HG03378 (cell line): ENCODE data around the gene EXOC3L2.
"Not testable (repeated sequence)": the region's sequence is repeated elsewhere in the genome, so short reads cannot be mapped to it uniquely, and the experiment has no call there.

Source experiments
- ATAC-seq: cut with Tn5 transposase; IDR thresholded peaks from one replicate; pipeline ENCODE4 v1.9.1; 2021; ENCODE audit warnings: mild to moderate bottlenecking, moderate library complexity; ENCODE audit not compliant: unreplicated experiment

The EXOC3L2 gene

DNA sequence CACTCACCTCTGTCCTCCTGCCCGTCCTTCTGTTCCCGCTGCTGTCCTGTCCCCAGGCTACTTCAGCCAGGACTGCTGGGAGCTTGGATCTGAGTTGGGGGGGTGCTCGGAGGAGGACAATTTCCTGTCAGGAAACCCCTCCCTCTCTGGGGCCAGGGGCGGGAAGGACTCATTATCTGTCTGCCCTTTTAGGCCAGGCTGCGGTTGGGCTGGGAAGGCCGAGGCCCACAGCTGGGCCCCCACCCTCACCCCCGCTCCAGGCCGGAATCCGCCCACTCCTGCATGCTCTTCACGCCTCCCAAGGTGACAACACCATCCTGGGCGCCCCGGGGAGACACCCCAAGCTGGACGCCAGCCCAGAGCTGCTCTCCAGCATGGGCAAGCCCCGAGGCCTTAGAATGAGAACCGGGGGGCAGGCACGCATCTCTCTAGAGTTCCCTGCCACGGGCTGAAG lies at the start of gene EXOC3L2:
Gene EXOC3L2, minus strand, starts transcription at position 74 of the 454 bp plus-strand sequence. CDS start 6,362 bp downstream, outside the sequence.
- ATAC-seq, result no peak

DNA sequence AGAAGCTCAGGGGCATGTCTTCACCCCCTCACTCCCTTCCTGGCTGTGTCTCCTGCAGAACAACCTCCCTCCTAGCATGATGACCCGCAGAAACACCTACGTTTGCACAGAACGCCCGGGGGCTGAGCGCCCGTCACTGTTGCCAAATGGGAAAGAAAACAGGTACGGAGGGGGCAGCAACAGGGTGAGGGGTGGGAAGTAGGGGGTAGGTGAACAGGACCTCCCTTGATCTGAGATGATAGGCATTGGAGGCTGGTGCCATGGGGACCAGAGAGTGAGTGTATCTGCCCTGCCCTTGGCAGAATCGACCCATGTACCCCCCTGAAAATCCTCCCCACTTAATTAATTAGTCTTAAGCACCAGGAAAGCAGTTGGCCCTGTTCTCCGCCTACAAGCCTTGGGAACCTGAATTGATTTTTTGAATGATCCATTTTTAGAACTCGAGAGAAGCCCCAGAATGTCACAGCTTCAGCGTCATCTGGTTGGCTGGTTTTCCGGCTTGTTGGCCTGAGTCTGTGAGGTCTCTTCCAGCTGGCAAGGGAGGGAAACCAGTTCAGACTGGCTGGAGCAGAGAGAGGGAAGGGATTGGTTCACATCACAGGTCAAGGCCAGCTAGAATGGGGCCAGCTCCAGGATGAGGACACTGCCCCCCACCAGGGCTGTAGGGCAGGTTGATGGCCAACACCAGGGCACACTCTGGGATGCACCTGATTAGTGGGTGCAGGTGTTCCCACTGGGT lies 49.3 kb upstream of the EXOC3L2 start:
- ATAC-seq, result no peak

DNA sequence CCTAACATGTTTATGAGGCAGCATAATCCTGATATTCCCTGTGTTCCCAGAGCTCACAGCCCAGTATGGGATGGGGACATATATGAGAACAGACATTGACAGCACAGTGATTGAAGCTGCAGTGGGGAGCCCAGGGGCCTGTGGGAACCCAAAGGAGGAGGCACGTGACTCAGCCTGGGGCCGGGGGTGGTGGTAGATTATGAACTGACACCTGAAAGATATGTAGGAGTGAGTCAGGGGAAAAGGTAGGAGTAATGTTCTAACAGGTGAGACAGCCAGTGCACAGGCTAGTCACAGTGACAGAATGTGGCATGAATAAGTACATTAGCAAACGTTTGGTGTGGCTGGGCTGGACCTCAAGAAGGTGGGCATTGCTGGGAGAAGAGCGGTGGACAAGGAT lies 48.5 kb upstream of the EXOC3L2 start:
- no peak for ATAC-seq

DNA sequence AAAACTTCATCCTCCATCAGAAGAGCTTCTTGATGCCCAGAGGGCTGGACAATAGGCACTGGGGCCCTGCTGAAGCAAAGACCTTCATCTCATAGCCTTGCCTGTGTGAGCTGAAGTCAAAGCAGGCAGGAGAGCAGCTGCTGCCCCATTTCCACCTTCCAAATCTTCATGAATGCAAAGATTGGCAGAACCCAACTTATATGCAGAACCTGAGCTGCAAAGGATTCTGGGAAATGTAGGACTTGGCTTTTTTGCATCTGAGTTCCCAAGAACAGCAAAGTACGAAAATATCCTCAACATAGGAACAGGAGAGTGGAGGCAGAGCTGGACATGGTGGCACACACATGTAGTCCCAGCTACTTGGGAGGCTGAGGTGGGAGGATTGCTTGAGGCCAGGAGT lies 46.6 kb upstream of the EXOC3L2 start:
- ATAC-seq, result no peak

DNA sequence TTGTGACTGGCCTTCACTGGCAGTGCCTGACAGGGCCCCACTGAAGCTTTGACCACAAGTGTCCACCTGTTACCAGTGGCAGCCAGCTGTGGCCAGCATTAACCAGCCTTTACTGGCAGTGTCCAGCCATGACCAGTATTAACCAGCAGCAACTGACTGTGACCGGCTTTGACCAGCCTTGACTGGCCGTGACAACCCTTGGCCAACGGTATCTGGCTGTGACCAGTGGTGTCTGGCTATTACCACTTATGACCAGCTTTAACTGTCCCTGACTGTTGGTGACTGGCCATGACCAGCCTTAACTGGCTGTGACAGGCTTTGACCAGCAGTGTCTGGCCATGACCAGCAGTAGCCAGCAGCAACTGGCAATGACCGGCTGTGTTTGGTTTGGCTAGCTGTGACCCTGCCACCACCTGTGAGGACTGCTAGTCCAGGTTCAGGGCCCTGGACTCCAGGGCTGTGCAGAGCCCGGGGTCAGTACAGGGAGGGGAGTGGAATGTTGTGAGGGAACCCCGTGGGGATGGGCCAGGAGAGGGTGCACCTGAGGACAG lies 45.2 kb upstream of the EXOC3L2 start:
- ATAC-seq, result no peak

DNA sequence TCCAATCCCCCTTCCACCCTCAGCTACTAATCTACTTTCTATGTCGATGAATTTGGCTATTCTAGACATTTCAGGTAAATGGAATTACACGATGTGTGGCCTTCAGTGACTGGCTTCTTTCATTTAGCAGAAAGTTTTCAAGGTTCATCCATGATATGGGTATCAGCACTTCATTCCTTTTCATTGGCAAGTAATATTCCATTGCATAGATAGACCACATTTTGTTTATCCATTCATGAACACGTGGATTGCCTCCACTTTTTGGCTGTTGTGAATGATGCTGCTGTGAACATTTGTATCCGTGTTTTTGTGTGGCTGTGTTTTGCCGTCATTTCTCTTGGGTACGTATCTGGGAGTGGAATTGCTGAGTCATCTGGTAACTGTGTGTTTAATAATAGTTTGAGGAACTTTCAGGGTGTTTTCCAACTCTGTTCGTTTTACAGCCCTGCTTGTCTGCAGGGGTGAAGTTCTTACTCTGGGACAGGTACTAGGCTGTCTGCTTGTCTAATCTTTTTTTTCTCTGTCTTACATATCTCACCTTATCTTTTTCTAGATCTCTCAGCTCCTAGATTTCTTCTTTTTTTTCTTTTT lies 38.3 kb upstream of the EXOC3L2 start:
- ATAC-seq, result no peak

DNA sequence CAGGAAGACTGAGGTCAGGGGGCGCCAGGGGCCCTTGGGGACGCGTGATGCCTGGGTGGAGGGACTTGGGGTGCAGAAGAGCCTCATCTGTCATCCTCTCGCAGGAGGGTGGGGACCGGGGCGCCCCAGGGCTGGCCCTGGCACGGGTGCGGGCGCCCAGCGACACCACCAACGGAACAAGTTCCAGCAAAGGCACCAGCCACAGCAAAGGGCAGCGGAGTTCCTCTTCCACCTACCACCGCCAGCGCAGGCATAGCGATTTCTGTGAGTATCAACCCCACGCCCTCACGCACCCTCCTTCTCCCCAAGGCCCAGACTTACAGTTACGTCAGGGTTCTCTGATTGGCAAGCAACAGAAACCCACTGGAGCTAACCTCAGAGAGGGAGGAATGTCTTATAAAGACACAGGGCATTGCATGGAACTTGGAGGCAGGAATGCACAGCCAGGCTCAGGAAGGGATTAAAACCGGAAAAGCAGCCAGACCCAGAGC lies 35.3 kb upstream of the EXOC3L2 start:
- ATAC-seq, result no peak

DNA sequence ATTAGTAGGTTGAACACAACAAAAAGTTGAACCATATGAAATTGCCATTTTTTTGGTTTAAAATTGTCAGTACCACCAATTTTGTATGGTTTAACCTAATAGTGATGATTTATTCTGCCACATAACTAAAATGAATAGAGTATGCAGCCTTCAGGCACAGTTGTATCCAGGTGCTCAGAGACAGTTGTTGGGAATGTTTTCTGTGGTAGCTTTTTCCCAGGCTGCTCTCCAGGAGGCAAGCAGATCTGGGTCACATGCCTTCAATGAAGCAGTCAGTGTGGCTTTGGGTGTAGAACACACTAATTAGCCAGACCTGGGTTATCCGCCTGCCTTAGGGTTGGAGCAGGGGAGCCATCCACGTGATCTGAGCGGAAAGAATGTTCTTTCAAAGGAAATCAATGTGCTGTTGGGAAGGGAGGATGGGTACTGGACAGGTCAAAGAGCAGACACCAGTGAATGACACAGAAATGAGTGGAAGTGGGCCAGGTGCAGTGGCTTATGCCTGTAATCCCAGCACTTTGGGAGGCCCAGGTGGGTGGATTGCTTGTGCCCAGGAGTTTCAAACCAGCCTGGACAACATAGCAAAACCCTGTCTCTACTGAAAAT lies 34.5 kb upstream of the EXOC3L2 start:
- no peak for ATAC-seq

DNA sequence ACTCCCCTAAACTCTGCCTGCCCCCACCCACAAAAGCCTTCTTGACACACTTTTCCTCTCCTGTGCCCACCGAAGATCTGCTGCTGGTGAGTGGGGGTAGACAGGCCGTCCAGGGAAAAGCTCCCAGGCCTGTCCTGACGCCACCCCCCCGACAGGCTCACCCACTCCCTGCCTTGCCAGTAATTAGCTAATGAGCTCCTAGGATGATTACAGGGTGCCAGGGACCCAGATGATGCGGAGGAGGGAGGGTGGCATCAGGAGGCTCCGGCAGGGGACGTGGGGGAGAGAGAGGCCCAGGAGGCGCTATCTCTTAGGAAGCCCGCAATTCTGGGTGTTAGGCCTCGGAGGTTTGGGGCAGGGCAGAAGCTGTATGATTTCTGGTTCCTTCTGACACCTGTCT lies 32.9 kb upstream of the EXOC3L2 start:
- ATAC-seq, result no peak

DNA sequence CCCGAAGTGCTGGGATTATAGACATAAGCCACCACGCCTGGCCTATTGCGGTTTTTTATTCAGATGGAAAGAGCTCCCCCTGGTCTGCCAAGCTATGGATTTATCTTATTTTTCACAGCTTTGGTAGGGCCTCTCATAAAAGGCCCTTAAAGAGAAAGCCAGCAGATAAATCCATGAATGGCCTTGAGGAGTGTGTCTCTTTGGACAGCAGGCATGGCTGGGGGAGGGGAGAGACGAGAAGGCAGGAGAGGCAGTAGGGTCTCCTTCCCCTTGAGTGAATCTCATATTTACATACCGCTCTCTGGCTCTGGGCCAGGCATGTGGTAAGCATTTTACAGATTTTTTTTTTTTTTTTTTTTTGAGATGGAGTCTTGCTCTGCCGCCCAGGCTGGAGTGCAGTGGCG lies 31.1 kb upstream of the EXOC3L2 start:
- no peak for ATAC-seq

DNA sequence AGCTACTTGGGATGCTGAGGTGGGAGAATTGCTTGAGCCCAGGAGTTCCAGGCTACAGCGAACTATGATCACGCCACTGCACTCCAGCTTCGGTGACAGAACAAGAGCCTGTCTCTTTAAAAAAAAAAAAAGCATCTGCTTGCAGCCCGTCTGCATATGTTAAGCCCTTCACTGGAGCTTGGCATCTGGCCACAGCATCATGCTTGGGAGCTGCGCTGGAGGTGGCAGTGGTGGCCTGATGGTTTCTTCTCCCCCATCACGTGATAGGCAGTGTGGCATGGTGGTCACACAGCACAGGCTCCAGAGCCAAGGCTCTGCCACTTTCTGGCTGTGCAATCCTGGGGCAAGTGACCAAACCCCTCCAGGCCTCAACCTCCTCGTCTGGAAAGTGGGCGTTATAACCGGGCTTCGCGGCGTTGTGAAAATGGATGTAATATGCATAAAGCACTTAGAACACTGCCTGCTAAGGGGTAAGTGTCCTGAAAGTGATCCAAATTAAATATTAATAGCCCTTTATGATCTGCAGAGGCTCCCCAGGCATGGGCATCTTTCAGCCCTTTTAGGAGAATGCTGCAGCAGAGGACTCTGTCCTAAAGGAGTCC lies 30.3 kb upstream of the EXOC3L2 start:
- ATAC-seq, result no peak

DNA sequence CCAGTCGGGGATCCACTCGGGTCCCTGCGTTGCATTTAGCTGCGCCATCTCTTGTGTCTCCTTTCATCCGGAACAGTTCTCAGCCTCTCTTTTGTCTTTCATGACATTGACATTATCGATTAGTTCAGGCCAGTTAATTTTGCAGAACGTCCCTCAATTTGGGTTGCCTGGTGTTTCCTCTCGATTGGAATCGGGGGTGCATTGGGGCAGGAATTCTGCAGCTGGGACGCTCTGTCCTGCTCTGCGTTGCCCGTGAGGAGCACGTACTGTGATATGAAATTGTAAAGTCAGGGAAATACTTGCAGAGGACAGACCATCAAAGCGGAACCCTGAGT lies 28.3 kb upstream of the EXOC3L2 start:
- ATAC-seq, result no peak

DNA sequence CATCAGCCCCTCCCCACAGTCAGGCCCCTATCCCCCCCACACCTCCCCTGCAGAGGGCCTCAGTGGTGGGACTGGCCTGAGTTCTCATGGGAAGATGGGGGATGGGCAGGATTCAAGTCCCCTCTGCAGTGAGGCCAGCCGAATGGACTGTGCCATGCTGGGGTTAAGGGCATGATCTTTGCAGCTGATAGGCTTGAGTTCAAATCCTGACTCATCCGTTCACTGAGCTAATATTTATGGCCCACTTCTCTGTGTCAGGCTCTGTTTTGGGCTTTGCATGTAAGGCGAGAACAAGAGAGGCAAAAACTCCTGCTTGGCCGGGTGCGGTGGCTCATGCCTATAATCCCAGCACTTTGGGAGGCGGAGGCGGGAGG lies 26.5 kb upstream of the EXOC3L2 start:
- no peak for ATAC-seq

DNA sequence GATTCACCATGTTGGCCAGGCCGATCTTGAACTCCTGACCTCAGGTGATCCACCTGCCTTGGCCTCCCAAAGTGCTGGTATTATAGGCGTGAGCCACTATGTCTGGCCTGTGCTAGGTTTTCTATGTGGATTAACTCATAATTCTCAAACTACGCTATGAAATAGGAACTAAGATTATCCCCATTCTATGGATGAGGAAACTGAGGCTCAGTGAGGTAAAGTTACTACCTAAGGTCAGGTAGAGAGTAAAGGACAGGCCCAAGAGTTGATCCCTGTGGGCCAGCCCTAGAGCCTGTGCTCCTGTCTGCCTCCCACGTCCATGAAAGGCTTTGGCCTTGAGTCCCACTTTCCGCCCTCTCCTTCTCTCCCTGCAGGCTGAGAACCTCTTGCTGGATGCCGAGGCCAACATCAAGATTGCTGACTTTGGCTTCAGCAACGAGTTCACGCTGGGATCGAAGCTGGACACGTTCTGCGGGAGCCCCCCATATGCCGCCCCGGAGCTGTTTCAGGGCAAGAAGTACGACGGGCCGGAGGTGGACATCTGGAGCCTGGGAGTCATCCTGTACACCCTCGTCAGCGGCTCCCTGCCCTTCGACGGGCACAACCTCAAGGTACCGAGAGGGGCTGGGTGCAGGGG lies 26.0 kb upstream of the EXOC3L2 start:
- ATAC-seq, result no peak

DNA sequence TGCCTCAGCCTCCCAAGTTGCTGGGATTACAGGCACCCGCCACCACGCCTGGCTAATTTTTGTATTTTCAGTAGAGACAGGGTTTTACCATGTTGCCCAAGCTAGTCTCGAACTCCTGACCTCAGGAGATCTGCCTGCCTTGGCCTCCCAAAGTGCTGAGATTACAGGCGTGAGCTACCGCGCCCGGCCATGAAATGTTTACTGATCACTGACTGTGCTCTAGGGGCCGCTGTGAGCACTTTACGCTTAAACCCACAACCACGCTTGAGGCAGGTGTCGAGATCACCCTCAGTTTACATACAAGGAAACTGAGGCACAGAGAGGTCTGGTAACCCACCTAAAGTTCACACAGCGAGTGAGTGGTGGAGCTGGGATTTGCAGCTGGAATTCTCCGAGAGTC lies 24.7 kb upstream of the EXOC3L2 start:
- not testable (repeated sequence) for ATAC-seq

DNA sequence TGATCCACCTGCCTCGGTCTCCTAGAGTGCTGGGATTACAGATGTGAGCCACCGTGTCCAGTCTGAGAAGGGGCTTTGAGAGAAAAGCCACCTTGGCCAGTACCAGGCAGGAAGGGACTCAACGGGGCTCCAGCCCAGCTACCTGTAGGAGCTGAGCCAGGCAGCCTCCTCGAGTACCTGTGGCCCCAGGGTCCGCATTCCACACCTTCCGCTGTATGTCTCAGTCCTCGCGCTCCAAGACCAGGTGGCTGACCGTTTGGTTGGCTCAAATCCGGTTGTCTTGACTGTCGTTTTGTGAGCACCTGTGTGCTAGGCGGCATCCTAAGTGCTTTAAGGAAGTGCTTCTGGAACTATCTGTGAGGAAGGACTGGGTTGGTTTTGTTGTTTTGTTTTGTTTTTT lies 22.1 kb upstream of the EXOC3L2 start:
- ATAC-seq, result no peak

DNA sequence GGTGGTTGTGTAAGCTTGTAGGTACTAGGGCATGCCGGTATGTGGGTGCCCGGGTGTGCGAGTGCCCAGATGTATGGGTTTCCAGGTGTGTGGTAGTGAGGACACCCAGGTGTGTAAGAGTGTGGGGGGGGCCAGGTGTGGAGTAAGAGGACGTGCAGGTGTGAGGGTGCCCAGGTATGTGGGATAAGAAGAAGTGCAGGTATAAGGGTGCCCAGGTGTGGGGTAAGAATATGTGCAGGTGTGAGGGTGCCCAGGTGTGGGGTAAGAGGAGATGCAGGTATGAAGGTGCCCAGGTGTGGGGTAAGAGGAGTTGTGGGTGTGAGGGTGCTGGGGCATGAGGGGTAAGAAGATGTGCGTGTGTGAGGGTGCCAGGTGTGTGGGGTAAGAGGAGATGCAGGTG lies 20.2 kb upstream of the EXOC3L2 start:
- no peak for ATAC-seq

DNA sequence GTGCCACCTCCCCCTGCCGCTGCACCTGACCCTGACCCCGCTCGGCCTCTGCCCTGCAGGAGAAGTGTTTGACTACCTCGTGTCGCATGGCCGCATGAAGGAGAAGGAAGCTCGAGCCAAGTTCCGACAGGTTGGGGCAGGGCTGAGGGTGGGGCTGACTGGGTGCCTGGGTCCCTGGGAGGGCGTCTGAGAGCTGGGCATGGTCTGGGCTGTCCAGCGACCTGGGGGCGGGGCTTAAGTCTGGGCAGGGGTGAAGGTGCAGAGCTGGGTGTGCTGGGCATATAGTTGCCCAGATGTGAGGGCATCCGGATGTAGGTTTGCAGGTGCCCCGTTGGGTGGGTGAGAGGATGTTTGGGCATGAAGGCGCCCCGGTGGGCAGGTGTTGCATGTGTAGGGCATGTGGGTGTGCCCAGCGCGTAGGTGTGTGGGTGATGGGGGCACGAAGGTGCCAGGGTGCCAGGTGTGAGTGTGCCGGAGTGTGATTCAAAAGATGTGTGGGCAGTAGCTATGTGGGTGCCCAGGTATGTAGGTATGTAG lies 19.6 kb upstream of the EXOC3L2 start:
- ATAC-seq, result no peak

DNA sequence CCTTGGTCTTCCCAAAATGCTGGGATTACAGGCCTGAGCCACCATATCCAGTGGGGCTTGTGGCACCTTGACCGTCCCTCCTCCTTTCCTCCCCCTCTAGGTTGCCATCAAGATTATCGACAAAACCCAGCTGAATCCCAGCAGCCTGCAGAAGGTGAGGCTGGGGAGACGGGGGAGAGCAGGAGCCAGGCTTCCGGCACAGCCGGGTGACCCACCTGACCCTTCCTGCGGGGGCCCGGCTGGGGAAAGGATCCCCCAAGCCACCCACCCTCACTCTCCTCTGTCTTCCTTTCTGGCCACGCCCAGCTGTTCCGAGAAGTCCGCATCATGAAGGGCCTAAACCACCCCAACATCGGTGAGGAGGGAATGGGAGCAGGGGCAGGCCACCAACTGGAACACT lies 17.8 kb upstream of the EXOC3L2 start:
- no peak for ATAC-seq

DNA sequence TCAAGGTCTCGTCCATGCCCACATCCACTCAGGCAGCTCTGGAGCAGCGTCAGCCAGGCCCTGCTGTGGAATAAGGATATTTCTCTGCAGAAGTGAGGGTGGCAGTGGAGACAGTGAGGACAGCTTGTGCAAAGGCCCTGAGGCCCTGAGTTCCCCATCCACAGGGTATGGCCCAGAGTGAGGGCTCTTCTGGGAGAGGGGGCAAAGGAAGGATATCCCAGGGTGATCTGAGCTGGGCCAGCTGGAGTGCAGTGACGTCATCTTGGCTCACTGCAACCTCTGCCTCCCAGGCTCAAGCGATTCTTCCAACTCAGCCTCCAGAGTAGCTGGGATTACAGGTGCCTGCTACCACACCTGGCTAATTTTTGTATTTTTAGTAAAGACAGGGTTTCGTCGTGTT lies 17.4 kb upstream of the EXOC3L2 start:
- ATAC-seq, result no peak

DNA sequence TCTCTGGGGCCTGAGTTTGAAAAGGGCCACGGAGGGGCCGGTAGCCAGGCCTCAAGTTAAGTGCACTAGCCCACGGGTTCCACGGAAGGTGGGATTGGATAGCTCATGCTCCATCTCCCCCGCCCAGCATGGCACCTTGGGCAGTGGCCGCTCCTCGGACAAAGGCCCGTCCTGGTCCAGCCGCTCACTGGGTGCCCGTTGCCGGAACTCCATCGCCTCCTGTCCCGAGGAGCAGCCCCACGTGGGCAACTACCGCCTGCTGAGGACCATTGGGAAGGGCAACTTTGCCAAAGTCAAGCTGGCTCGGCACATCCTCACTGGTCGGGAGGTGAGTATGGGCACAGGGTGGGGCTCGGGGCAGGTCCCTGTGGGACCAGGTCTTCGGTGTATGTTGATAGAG lies 13.7 kb upstream of the EXOC3L2 start:
- ATAC-seq, result no peak
